GM21786 (cell line): ENCODE data around the gene ATP1B3.
"Not testable (repeated sequence)": the region's sequence is repeated elsewhere in the genome, so short reads cannot be mapped to it uniquely, and the experiment has no call there.

Experiments
- ATAC-seq: cut with Tn5 transposase; IDR thresholded peaks from one replicate; pipeline ENCODE4 v1.9.1; 2021; ENCODE audit not compliant: unreplicated experiment

The ATP1B3 gene

DNA sequence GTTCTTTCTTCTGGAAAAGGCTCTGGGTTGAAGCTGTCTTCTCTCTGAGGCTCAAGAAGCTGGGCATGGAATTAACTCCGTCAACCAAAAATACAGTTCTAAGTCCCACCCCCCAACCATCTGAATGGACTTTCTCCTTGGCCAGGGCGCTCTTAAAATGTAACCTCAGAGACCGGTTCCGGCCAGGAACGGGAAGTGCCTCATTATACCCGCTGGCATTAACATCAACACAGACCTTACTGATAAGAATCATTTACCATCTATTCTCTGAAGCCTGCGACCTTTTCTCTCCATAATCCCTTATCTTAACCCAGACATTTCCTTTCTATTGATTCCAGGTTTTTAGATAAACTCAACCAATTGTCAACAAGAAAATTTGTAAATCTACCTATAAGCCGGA, 64.7 kb downstream of the ATP1B3 start:
- no peak for ATAC-seq

DNA sequence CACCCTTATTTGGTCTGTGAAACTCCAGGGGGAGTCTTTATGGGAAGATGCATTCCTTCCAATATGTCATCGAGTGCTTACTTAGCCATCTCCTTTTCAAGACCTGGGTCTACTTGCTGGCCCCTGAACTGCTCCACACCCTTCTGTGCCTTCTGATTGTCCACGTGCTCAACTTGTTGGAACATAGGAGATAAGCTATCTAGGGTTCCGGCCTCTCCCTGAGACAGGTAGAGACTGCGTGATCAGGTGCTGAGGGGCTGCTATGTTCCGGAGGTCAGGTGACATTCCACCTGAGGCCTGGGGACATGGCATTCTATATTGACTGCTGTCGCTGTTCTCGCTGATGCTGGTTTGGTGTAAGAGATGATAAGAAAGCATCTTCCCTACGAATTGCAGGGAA, 65.6 kb downstream of the ATP1B3 start:
- ATAC-seq, result no peak

DNA sequence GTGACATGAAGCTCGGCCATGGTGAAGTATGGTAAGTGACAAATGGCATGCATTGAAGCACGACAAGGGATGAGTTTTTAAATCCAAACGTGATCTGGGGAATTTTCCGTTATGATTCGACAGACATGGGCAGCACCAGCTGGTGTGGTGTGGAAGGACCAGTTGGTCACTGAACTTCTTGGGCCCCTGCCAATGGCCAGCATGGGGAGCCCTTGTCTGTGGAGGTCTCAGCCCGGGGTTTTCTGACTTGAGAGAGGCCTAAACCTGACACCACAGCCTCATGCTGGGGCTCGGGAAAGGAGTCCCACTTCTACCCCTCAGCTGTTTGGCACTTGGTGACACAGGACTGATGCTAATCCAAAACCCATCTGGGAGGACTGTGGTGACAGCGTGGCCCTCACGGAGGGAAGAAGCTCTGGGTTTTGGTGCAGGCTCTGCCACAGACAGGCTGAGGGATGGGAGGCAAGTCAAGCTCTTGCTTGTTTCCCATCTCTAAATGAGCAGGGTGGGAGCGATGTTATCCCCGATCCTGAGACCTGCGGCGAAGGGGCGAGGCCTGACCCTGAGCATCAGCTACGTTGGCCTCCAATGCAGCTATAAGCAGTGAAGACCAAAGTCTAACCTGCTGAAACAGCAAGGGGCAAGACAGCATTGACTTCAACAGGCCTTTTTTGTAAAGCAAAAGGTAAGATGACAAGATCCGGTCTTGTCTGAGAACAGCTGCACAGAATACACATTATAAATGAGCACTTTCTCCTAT, 69.5 kb downstream of the ATP1B3 start:
- ATAC-seq, result no peak

DNA sequence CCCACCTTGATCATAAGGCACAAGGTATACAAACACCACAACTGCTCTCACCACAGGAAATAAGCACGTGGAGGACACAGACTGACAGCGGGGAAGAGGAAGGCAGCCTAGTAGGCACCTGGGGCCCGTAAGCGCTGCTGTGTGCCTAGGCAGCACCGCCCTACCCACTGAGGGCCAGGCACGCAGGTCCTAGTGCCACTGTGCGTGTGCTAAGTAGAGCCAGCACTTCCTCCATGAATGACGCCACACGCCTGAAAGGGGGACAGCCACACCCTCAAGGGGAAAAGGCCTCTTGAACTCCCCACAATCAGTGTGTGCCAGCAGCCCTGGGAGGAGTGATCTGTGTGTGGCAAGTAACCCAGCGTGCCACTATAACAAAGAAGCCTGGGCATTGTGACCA, 73.0 kb downstream of the ATP1B3 start:
- ATAC-seq, result no peak

DNA sequence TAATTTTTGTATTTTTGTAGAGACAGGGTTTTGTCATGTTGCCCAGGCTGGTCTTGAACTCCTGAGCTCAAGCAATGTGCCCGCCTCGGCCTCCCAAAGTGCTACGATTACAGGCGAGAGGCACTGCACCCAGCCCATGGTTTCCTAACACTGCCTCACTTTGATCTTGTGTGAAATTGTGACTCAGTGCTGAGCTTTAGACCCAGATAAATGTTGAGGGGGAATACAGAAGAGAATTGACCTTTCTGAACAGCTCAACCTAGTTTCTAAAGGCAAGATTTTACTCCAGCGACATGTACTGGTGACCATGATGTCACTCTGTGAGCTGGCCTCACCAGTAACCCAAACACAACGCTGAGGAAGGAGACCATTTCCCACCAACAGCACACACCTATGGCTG, 73.5 kb downstream of the ATP1B3 start:
- no peak for ATAC-seq

DNA sequence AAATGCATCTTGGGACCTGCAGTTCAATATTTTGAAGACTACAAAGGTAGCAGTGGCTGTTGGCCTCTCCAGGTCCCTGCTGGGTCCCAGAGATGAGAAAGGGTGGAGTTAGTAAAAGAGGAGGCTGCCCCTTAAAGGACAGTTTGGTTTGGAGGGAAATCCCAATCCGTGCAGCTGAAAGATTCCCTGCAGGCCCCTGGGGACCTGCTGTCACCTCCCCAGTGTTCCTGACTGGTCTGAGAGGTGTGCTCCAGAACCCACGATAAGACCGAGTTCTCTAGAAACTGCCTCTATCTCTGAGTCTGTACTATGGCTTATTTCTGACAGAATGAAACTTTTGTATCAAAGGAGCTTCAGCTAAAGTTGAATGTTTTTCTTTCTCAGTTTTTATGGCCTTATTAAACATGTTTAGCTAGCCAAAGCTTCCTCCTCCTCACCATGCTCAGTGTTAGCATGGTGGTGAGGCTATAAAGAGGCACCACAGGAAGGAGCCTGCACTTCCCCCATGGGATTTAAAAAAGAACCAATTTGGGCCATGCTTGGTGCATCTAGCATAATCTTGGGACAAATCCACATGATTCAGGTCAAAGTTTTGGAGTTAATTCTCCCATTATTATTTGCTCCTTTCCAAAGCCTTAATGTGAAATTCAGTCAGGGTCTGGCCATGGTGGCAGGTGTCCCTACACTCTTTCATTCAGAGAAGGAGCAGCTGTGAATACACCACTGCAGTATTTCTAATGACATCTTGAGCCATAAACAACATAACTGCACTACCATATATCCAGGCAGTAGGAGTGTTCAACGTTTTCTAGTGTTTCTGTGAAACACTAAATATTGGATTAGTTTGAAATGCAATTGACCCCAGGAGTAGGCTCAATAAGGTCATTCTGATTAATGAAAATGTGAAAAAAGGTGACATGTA, 74.4 kb downstream of the ATP1B3 start:
- ATAC-seq, result no peak

DNA sequence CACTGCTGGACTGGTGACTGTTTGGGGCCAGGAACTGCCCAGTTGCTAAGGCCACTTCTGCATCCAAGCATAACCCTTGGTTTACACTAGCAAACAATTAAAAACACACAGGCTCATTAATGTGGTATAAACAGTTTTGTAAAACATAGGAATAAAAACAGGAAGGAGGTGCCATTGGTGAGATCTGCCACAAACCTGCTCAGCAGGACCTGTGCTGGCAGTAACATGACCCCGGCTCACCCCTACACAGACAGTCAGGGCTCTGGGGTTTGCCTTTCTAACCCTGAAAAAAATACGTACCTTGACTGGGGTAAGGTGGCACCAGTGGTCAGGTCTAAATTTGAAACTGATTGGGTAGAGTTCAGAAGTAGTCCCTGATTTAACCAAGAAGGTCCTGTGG, 76.2 kb downstream of the ATP1B3 start:
- ATAC-seq, result no peak

DNA sequence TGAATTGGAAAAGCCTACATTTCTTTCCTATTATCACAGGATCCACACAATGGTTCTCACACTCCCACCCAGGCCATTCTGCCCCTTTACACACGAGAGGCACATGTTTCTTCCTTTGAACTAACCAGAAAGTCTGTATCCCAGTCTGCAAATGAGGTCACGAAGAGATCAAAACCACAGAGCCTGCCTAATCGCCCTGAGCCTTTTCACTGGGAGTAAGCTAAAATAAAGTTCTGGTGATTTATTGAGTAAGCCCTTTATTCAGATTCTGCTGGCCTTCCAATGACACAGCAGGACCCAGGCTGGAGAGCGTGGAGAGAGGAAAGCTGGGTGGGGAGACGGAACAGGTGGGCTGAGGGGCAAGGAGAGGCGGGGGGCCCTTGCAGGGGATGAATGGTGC, 78.7 kb downstream of the ATP1B3 start:
- no peak for ATAC-seq

DNA sequence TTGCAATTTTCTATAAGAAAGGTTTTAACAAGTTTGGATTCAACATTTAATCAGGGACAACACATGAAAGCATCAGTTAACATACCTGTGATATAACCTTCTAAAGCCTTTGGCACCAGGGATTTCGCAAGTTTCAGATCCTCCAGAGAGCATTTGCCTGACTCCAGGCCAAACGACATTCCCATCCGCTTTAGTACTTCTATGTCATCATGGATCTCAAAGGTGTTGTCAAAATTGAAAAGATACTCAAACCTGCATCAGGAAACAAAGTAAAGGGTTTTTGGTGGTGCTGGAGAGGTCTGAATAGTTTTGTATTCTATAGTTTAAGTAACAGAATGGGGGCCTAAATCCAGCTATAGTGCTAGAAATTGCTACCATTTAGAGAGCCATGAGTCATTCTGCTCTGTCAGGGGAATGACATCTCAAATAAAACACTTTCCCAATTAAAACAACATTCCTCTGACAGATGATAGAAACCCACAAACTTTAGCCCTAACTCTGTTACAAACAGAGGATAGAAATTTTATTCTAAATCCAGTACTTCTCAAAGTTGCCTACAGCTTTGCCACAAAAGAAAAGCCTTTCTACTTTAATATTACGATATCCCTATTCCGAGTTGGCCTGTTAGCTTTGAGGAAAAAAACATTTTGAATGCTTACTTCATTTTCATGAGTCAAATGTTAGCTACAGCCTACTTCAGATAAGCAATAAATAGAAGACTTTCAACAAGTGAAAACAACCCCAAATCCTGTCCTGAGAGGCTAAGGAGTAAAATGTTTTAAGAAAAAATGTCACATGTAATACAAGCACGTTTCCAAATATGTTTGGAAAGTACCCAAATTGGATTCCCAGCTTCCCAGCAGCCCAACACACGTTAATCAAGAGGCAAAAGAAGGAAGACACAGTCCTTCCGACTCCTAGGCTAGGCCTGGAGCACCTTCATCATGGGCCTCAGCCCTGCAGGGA, 83.4 kb downstream of the ATP1B3 start:
- no peak for ATAC-seq

DNA sequence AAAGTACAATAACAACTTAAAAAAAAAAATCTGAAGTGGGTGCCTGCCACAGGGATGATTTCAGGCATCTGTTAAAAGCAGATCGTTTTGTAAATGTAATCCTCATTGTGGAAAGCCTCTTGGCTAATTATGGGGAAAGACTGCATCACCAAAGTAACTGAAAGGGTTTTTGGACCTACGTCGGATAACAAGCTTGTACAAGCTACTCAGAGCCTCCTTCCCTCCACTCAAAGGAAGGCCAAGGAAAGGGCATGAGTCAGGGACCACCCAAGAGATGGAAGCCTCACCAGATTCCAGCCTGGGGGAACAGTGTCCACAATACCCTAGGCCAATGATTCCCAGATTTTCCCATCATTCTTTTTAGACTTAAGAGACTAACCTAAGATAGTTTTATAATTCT, 84.3 kb downstream of the ATP1B3 start:
- no peak for ATAC-seq

DNA sequence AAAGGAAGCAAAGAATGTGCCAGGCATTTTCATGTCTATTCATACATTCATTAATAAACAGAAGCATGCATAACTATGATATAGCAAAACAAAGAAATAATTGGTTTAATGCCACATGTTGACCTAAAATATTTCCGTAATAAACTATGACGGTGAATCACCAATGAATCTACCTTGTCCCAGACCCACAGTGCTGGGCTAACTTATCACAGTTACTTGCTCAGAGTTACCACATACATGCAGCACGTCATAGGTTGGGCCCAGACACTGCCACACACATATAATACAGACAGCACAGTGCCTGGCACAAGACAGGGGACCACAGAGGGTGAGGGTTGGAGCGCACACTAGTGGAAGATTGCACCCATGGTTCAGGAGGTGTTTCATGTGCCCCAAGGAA, 86.9 kb downstream of the ATP1B3 start:
- ATAC-seq, result no peak

DNA sequence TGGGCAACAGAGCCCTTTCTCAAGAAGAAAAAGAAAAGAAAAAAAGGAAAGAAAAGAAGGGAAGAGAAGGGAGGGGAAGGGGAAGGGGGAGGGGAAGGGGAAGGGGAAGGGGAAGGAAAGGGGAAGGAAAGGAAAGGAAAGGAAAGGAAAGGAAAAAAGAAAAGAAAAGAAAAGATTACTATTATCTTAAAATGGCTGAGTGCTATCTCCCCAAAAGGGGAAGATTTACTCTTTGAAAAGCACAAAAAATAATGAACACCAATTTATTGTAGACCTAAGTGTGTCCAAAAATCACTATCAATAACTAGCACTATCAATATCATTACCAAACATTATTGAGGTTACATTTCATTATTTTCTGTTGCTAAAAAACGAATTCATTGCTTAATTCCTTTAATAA, 89.0 kb downstream of the ATP1B3 start:
- ATAC-seq, result no peak

DNA sequence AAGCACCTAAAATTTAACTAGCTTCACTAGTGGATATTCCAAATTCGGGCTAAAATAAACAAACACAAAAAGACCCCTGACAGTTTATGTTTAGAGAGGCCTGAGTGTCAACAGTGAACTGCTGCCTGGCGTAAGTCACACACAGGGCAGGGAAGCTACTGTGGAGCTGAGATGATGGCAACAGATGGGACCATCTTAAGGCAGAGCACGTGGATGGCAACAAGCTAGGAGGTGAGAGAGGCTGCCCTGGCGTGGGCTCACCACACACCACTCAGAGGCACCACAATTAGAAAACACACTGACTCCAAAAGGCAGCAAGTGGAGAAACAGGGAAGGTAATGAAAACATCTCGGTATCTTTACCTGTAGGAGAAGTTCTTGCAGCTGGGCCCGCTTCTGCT, 93.3 kb downstream of the ATP1B3 start:
- no peak for ATAC-seq

DNA sequence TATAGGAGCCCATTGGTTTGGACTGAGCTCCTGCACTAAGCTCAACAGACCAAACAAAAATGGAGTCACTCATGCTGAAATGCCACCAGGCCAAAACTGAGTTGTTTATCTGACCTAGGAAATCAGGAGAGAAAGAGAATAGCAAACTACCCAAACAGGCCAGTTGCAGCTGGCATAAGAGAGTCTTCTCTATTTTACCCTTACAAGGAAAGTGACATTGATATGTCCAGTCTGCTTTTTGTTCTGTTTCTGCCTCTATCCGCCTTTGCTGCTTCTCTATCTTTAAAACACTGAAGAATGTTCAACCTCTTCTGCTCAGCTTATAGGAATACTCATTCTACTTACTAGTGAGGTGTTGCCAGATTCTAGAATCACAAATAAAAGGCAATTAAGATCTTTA, 95.1 kb downstream of the ATP1B3 start:
- ATAC-seq, result no peak

DNA sequence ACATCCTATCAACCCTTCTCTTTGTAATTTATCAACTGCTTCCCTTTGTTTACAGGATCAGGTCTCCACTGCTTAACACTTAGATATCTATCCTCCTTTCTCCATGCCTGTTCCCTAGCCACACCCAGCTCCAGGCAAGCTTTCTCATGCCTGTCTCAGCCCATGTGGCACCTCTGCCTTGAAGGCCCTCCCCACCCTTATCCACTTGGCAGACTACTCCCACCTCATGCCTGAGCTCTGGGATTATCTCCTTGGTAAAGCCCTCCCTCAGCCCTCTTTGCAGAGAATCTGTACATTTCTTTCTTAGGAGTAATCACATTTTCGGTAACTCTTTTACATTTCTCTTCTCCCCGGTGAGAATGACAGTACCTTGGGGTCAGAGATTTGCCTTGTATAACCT, 96.0 kb downstream of the ATP1B3 start:
- no peak for ATAC-seq

DNA sequence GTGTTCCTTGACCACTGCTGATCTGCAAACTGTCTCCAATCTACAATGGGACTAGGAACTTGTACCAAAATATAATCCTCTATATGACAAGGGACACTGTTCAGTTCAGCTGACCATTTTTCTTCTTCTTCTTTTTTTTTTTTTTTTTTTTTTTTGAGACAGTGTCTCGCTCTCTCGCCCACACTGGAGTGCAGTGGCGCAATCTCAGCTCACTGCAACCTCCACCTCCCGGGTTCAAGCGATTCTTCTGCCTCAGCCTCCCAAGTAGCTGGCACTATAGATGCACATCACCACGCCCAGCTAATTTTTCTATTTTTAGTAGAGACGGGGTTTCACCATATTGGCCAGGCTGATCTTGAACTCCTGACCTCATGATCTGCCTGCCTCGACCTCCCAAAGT, 98.3 kb downstream of the ATP1B3 start:
- not testable (repeated sequence) for ATAC-seq
